SW480 (cell line): ENCODE data around the gene DRAP1.

Experiments
- DNase-seq: peaks from one replicate; pipeline ENCODE4 v3.0.0-alpha.2; 2016; ENCODE audit warnings: low spot score

The DRAP1 gene

GRCh38 chr11:65903715-65904114 is 15.5 kb upstream of the DRAP1 start:
- peak; percentile 71 for DNase-seq

DNA sequence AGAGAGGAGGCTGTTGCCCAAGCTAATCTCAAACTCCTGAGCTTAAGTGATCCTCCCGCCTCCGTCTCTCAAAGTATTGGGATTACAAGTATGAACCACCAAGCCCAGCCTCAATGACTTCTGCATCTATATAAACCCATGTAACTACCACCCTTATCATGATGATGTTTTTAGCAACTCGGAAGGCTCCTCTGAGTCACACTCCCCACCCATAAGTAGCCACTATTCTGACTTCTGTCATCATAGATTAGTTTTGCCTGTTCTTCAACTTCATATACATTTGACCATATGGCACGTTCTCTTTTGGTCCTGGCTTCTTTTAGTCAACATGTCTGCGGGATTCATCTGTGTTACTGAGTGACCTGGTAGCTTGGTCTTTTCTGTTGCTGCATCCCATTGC is 12.6 kb upstream of the DRAP1 start:
- no peak for DNase-seq

DNA sequence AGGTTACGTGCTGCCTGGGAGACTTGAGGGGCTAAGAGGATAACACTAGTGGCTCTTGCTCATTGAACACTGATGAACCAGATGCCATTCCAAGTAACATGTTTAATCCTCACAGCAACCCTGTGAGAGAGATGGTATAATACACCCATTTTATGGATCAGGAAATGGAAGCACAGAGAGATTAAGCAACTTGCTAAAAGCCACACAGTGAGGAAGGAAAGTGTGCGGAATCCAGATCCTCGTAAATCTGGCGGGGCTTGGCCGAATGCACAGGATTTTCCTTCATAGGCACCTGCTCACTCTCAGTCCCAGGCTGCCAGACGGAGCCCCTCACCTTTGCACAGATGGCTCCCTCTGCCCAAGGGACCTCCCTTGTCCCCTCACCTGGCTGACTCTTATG is 11.3 kb upstream of the DRAP1 start:
- DNase-seq: no peak

GRCh38 chr11:65911682-65912568 is 7.3 kb upstream of the DRAP1 start:
- DNase-seq: peak; percentile 91

GRCh38 chr11:65912845-65913244 is 6.4 kb upstream of the DRAP1 start:
- DNase-seq: no peak

DNA sequence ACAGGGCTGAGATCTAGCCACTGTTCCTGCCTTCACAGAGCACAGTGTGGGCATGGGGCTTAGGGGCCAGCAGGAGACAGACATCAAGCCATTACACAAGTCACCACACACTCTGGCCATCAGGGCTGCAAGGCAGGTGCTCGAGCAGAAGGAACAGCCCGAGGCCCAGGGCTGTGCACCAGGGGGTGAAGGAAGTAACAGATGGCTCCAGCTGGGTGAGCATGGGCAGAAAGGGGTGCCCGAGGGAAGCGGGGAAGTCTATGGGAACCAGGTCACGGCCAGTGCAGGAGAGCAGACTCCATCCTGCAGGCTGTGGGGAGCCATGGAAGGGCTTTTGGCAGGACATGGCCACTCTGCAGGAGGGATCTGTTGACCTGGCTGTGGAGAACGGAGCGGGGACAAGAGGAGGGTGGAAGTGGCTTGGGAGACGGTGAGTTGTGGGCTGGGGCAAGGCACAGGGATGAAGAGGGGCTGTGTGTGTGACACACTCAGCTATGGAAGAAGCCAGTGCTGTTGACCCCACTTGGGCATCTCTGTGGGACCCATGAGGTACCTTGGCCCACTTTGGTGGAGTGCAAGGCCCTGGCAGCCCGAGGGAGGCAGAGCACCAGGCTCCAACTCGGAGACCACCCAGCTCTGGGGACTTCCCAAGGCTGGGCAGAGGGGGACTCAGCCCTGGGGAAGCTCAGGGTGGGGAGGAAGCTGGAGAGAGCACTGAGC is 4.0 kb upstream of the DRAP1 start:
- no peak for DNase-seq

DNA sequence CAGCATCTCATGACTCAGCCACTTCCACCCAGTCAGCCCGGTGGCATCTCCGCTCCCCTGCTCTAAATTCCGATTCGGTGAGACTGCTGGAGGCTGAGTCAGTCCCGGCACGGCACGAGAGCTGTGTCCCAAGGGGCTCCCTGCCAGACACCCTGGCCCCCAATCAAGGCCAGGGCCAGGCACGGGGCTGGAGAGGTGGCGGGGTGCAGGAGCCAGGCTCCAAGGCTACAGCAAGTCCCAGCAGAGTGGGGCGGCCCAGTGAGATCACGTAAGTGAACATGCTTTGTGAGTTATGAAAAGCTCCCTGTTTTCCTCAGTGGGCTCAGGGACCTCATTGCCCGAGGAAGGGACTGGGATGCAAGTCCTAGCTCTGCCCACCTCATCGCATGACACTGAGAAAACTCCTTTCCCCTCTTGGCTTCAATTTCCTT is 3.4 kb upstream of the DRAP1 start:
- DNase-seq: peak; percentile 97

DNA sequence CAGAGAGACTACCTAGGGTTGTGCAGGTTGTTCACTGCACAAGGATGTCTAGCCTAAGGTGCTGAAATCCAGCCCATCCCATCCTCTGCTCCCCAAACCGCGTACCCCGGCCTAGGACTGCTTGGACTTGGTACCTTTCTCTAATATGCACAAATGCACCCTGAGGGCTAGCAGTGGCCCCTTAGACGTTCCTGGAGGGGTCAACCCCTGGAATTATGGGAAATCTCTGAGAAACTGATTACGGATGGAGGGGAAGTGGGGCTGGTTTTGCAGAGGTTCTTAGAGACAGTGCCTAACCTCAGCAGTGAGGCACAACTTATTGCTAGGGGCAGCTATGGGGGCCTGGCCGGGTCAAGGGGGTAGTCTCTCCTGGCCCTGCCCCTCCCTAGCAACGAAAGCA is 2.8 kb upstream of the DRAP1 start:
- DNase-seq: no peak

GRCh38 chr11:65917077-65917433 is 2.2 kb upstream of the DRAP1 start:
- DNase-seq: no peak

DNA sequence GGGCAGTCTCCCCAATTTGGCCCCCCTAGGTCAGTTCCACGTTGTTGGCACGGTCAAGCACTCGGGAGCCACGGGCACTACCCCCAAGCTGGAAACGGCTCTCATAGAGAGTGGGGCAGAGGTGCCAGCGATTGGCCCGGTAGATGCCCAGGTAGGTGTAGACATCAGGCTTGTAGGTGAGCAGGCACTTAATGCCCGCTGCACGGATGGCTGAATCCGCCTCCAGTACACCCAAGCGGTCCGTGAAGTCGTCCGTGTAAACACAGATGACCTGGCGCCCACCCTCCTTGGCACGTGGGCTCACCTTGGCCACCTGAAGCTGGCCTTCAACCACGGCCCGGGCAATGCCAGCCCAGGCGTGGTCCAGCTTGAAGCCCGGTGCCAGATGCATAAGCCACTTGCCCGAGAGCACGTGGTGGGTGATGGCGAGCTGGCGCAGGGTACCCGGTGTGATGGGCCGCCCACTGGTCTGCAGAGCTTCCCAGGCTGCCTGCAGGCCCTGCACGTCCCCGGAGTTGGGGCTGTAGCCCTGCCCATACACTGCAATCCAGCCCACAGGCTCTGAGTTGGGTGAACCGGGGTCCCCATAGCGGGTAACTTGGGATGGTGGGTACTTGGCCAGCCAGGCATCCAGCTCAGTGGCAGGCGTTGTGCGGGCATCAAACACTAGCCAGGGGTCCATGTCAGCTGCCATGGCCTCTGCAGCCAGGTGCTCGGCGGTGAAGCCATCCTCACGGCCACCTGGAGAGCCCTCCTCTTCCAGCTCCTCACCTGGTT is 1.6 kb upstream of the DRAP1 start:
- DNase-seq: no peak

- peak; percentile 69 for DNase-seq
Measured at GRCh38 chr11:65918211-65919140, 750 bp upstream of the DRAP1 start, which contains the start of gene C11orf68. C11orf68 (minus strand) TSS chr11:65919062; CDS start chr11:65919031, 31 bp downstream.

- DNase-seq: peak; percentile 50
Measured at GRCh38 chr11:65919573-65920371, 546 bp downstream of the DRAP1 start.

GRCh38 chr11:65920372-65920802 is 1.2 kb downstream of the DRAP1 start:
- DNase-seq: no peak

DNA sequence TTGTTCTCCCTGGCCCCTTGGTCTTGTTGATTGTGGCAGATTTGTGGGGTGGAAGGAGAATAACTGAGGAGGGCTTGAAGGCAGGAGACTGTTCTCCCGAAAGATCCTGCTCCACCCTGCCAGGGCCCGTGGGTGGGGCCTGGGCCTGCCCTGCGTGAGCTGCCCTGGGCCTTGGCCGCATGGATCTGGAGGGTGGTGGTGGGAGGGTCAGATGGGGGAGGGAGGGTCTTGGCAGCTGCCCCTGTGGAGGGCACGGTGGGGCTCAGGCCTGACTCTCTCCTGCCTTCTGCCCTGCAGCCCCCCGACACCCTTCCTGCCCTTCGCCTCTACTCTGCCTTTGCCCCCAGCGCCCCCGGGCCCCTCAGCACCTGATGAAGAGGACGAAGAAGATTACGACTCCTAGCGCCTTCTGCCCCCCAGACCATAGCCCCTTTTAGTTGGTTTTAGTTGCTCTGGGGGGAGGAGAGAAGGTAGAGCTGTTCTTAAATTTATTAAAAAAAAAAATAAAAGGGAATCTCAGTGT is 1.9 kb downstream of the DRAP1 start:
- no peak for DNase-seq

DNA sequence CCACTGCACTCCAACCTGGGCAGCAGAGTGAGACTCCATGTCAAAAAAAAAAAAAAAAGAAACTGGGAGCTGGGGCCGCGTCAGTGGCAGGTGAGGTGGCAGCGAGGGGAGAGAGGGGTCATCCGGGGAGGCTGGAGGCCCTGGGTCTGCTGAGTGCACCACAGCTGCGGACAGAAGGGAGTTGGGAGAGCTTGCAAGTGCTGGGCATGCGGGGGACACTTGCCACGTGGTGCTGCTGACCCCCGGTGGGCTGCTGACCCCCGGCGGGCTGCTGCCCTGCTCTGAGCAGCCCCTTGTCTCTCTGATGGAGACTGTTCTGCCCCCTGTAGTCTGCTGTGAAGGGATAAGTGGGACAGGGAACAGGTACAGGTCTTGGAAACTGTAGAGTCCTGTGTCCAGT is 2.6 kb downstream of the DRAP1 start:
- DNase-seq: no peak

DNA sequence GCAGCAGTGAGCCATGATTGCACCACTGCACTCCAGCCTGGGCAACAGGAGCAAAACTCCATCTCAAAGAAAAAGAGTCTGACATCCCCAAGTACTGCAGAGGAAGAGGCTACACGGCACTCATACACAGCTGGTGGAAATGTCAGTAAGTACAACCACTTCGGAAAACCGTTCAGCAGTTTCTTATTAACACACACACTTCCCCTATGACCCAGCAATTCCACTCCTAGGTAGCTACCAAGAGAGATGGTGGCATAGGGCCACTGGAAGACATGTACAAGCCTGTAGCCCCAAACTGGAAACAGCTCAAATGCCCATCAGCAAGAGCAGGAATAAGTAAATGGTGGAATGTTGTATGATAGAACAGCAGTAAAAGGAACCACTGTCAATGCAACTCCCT is 3.3 kb downstream of the DRAP1 start:
- no peak for DNase-seq

GRCh38 chr11:65925397-65925796 is 6.2 kb downstream of the DRAP1 start:
- DNase-seq: no peak

DNA sequence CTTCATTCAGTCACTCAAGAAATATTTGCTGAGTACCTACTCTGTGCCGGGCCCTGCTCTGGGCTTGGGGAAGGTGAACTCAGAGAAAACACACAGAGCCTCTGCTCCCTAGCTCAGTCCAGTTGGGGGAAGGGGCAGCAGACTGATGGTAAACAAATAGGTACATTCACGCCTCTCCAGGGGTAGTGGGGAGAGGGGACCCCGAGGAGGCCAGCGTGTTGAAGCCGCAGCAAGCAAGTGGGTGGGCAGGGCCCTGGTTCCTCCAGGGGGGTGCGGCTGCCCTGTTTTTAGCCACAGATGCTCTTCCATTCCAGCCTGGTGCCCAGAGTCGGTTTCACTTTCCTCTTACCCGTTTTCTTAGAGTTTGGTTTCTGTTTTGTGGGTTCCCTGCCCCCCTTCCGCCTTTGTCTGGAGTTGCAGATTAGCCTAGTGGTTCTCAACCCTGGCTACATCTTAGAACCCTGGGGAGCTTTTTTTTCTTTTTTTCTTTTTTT is 8.7 kb downstream of the DRAP1 start:
- no peak for DNase-seq

DNA sequence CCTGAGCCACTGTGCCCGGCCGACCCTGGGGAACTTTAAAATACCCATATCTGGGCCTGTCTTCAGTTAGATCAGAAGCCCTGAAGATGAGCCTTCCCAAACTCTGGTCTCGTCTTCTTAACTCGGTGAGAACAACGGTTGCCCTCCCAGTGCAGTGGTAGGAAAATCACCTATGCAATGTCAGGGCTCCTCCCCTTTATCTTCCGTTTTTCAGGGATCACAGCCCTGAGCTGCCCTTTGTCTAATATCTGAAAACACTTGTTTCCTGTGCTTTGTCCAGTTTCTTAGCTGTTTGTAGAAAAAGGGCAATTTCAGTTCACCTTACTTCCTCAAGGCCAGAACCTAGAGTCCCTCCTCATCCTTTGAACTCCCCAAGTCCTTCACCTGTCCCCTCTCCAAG is 9.4 kb downstream of the DRAP1 start:
- no peak for DNase-seq
